ENCODE data around the gene BCAS1. TPM values are rescaled to one million over a fixed set of nuclear protein-coding genes. Genes with fewer than 3 reads are reported as not detected.

The BCAS1 gene
- total and polyA plus RNA-seq, 2 donors (not counting 1 experiment from before 2014, with no cell fraction given): 0.97 to 1.1 TPM

- Mint-ChIP-seq H3K4me3 (no peak overlapping the region), H3K27ac (no peak overlapping the region), H3K27me3 (peaks cover 6% of the 10 kb centered on the region), H3K4me1 (peaks cover 4% of the 10 kb centered on the region), H3K9me3 (ENCODE audit: insufficient read depth) (no peaks in the 10 kb centered on the region)
- no peak overlapping the region for H3K4me3 ChIP-seq (ENCODE audit: control extremely low read depth in 1 of 5, extremely low read depth in 1 of 5, insufficient read depth in 1 of 5, low read depth in 2 of 5, low read length in 4 of 5)
- no peak overlapping the region for H2AFZ ChIP-seq (ENCODE audit: insufficient read depth, low read depth, low read length, poor library complexity, severe bottlenecking)
- no peaks in the 10 kb centered on the region for H3K27me3 ChIP-seq (replicated peaks in 1 of 4; ENCODE audit: control extremely low read depth in 1 of 4, control insufficient read depth in 3 of 4, insufficient read depth in 4 of 4, low read length in 3 of 4)
- ATAC-seq (ENCODE audit: low read depth) (no peak), DNase-seq (no peak)
- H3K27ac ChIP-seq (ENCODE audit: low read length in 2 of 2): no peak overlapping the region
- H4K20me1 ChIP-seq (ENCODE audit: control insufficient read depth, insufficient read depth, low read length, poor library complexity, severe bottlenecking): no peaks in the 10 kb centered on the region
- WGBS (ENCODE audit: insufficient coverage): 96% methylated on average over 3 of the region's 3 CpGs
- TF ChIP-seq, protein P1, sequence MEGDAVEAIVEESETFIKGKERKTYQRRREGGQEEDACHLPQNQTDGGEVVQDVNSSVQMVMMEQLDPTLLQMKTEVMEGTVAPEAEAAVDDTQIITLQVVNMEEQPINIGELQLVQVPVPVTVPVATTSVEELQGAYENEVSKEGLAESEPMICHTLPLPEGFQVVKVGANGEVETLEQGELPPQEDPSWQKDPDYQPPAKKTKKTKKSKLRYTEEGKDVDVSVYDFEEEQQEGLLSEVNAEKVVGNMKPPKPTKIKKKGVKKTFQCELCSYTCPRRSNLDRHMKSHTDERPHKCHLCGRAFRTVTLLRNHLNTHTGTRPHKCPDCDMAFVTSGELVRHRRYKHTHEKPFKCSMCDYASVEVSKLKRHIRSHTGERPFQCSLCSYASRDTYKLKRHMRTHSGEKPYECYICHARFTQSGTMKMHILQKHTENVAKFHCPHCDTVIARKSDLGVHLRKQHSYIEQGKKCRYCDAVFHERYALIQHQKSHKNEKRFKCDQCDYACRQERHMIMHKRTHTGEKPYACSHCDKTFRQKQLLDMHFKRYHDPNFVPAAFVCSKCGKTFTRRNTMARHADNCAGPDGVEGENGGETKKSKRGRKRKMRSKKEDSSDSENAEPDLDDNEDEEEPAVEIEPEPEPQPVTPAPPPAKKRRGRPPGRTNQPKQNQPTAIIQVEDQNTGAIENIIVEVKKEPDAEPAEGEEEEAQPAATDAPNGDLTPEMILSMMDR (IDR thresholded peaks at IDR 0.05): no peak
- TF ChIP-seq EZH2 (IDR thresholded peaks at IDR 0.05; ENCODE audit: borderline replicate concordance, insufficient read depth, low read depth, low read length, poor library complexity, severe bottlenecking): no peak
- intact Hi-C loops (cut with micrococcal nuclease): no loop called here
- H3K4me1 ChIP-seq (ENCODE audit: control insufficient read depth in 2 of 2, insufficient read depth in 2 of 2, low read length in 2 of 2): peaks cover 0 to 4% of the 10 kb centered on the region in 2 donors
- H3K36me3 ChIP-seq (replicated peaks in 1 of 2; ENCODE audit: control extremely low read depth in 1 of 2, control insufficient read depth in 1 of 2, extremely low read depth in 1 of 2, insufficient read depth in 2 of 2, low read length in 1 of 2): no peaks in the 10 kb centered on the region
- POLR2A ChIA-PET: no interaction called here
- H3K79me2 ChIP-seq (ENCODE audit: control insufficient read depth, insufficient read depth, low read length): no peaks in the 10 kb centered on the region
- no peak overlapping the region for H3K4me2 ChIP-seq (replicated peaks; ENCODE audit: low read depth, low read length, poor library complexity, severe bottlenecking)
- H3K9me3 ChIP-seq (ENCODE audit: control extremely low read depth in 1 of 3, control insufficient read depth in 2 of 3, insufficient read depth in 1 of 3, low read length in 2 of 3): no peaks in the 10 kb centered on the region
- CTCF ChIA-PET: no interaction called here
- H3K9ac ChIP-seq (ENCODE audit: low read length): no peak overlapping the region
Observed at GRCh38 chr20:54023406-54023805, 47.0 kb downstream of the BCAS1 start.

DNA sequence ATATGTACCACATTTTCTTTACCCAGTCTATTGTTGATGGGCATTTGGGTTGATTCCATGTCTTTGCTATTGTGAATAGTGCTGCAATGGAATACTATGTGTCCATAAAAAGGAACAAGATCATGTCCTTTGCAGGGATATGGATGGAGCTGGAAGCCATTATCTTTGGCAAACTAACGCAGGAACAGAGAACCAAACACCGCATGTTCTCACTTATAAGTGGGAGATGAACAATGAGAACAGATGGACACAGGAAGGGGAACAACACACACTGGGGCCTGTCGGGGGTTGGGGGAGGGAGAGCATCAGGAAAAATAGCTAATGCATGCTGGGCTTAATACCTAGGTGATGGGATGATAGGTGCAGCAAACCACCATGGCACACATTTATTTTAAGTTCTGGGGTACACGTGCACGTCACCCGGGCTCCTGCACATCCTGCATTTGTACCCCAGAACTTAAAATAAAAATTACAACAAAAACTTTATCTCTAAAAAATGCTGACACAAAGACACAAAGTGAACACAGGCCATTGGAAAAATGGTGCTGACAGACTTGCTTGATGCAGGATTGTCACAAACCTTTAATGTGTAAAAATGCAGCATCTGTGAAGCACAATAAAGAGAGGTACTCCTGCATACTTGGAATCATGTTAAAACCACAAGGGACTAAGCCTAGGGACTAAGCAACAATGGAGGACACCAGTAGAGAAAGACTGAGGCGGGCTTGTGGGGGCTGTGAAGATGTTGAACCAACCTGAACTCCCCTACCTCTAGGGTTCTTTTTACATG is 48.8 kb downstream of the BCAS1 start:
- Histone ChIP-seq H3K9me3 (ENCODE audit: control extremely low read depth in 1 of 3, control insufficient read depth in 2 of 3, insufficient read depth in 1 of 3, low read length in 2 of 3) (no peaks in the 10 kb centered on the region), H3K79me2 (ENCODE audit: control insufficient read depth, insufficient read depth, low read length) (no peaks in the 10 kb centered on the region), H3K4me1 (ENCODE audit: control insufficient read depth in 2 of 2, insufficient read depth in 2 of 2, low read length in 2 of 2) (peaks cover 15 to 22% of the 10 kb centered on the region in 2 donors), H3K9ac (ENCODE audit: low read length) (no peak overlapping the region), H3K27ac (ENCODE audit: low read length in 2 of 2) (no peak overlapping the region), H2AFZ (ENCODE audit: insufficient read depth, low read depth, low read length, poor library complexity, severe bottlenecking) (no peak overlapping the region), H3K4me2 (replicated peaks; ENCODE audit: low read depth, low read length, poor library complexity, severe bottlenecking) (no peak overlapping the region), H3K36me3 (replicated peaks in 1 of 2; ENCODE audit: control extremely low read depth in 1 of 2, control insufficient read depth in 1 of 2, extremely low read depth in 1 of 2, insufficient read depth in 2 of 2, low read length in 1 of 2) (no peaks in the 10 kb centered on the region), H4K20me1 (ENCODE audit: control insufficient read depth, insufficient read depth, low read length, poor library complexity, severe bottlenecking) (no peaks in the 10 kb centered on the region), H3K4me3 (ENCODE audit: control extremely low read depth in 1 of 5, extremely low read depth in 1 of 5, insufficient read depth in 1 of 5, low read depth in 2 of 5, low read length in 4 of 5) (no peak overlapping the region), H3K27me3 (replicated peaks in 1 of 4; ENCODE audit: control extremely low read depth in 1 of 4, control insufficient read depth in 3 of 4, insufficient read depth in 4 of 4, low read length in 3 of 4) (no peaks in the 10 kb centered on the region)
- ATAC-seq (ENCODE audit: low read depth): no peak
- ChIA-PET POLR2A (no interaction called here), CTCF (no interaction called here)
- Mint-ChIP-seq H3K4me3 (no peak overlapping the region), H3K27ac (no peak overlapping the region), H3K27me3 (peaks cover 6% of the 10 kb centered on the region), H3K4me1 (peaks cover 19% of the 10 kb centered on the region), H3K9me3 (ENCODE audit: insufficient read depth) (no peaks in the 10 kb centered on the region)
- TF ChIP-seq, protein P1 (IDR thresholded peaks at IDR 0.05): no peak
- WGBS (ENCODE audit: insufficient coverage): no CpG with 5 or more reads among the region's 7 CpGs
- no peak for DNase-seq
- intact Hi-C loops (cut with micrococcal nuclease): no loop called here

Data from B cell (primary cell).